ENCODE results near the gene CCDC127.
"Not testable (repeated sequence)": the region's sequence is repeated elsewhere in the genome, so short reads cannot be mapped to it uniquely, and the experiment has no call there.

CCDC127 gene

DNA sequence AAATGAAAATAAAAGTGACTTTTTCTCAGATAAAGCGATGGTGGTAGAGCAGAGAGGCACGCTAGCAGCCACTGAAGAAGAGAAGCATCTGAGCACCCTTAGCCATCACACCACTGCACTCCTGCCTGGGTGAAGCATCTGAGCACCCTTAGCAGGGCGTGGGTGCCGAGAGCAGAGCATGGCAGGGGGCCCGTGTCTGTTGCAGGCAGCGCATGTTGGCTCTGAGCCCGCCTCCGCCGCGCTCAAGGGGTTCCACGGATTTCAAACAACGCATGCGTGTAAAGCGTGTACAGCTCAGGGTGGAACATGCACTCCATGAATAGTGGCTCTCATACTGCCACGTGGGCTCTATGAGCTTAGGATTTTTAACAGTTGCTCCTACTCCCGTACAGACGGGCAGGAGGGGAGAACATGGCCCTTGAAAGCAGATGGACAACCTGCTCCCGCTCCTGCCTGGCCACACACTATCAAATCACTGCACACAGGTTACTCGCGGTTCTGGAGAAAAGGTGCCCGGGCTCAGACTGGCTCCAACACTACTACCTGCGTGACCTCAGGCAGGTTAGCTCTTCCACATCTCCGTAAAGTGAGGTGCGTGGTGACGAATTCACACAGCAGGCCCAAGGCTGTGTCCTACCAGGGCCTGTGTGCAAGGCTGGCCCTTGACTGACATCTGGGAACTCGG lies 14.6 kb downstream of the CCDC127 start:
- no peak for DNase-seq (ENCODE audit: low read depth)

DNA sequence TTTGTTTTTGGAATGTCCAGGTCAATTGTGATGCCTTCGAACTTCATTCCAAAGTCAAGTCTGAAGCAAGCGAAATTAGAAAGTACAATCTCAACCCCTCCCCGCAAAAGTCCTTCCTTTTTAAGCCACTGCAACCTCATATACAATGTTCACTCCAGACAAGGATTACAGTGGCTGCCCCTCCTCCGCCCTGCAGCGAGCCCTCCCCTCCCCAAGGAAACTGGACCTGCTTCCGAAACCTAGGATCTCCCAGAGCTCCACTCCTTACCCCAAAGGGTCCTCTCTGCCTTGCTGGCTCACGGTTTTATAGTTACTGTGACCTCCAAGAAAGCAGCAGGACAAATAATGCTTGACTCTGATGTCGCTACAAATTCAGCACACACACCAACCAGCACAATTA lies 16.3 kb downstream of the CCDC127 start:
- DNase-seq (ENCODE audit: low read depth), result no peak

DNA sequence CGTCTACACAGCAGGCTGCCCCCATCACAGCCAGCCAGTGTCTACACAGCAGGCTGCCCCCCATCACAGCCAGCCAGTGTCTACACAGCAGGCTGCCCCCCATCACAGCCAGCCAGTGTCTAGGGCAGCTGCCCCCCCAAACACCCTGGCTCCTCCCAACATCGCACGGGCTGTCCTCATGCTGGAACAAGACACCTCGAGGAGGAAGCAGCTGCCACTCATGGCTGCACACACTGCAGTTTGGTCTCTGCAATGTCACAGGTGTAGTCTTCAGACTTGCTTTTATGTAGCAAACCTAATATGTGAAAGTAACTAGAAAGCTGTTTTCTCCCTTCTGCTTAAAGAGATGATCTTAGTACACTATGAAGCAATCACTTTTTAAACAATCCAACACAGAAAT lies 17.0 kb downstream of the CCDC127 start:
- DNase-seq (ENCODE audit: low read depth), result no peak

DNA sequence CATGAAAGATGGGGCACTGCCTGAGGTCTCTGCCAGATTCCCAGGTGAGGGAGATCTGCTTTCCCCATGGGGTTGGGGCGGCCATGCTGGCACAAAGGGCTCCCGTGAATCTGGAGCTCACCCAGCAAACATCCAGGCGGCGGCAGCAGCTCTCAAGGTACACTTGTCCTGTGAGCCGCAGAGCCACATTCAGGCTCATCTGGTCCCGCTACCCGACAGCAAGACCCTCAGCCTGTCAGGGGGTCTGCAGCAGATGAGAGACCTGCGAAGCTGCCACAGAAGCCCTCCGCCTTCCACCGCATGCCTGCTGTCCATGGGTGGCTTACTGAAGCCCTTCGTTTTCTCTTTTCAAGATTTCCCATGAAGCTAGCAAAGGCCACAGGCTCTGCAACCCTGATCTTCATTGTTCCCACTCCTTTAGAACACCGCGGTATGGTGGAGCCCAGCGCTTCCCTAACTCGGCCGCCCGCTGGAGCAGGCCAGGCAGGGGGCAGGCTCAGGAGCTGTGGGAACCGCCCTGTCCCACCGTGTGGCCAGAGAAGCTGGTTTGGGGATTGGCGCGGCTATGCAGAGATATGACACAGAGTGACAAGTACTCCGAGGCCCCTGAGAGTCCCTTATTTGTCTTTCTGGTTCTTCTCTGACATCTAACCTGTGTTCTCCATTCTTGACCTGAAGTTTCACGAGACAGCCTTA lies 17.9 kb downstream of the CCDC127 start:
- DNase-seq (ENCODE audit: low read depth), result no peak

DNA sequence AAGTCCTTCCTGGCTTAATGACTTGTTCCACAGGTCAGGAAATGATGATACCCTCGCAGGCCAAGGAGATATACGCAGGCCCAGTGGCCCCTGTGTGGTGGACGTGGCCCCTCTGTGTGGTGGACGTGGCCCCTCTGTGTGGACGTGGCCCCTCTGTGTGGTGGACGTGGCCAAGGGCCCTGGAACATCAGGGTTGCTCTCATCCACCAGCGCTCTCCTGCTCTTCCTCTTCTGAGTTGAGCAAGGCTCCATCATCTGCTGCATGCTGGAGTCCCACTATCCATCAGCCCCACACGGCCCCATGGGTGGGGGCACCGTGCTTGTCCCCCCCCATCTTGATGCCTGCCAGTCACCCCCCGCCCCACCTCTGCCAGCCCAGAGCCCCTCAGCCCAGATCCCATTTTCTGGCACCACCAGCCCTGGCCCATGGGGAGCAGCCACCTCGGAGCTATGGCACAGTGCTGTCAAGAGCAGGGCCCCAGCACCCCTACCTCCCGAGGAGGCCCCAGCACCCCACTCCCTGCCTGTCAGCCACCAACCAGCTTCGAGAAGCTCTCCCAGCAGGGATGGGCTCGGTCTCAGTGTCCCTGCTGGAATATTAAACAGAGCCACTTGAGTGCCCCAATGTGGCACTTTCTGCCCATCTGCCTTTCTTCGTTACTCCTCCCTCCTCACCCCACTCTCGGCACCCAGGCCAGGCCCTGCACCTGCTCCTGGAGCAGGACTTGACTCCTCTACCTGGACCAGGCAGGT lies 18.6 kb downstream of the CCDC127 start:
- no peak for DNase-seq (ENCODE audit: low read depth)

DNA sequence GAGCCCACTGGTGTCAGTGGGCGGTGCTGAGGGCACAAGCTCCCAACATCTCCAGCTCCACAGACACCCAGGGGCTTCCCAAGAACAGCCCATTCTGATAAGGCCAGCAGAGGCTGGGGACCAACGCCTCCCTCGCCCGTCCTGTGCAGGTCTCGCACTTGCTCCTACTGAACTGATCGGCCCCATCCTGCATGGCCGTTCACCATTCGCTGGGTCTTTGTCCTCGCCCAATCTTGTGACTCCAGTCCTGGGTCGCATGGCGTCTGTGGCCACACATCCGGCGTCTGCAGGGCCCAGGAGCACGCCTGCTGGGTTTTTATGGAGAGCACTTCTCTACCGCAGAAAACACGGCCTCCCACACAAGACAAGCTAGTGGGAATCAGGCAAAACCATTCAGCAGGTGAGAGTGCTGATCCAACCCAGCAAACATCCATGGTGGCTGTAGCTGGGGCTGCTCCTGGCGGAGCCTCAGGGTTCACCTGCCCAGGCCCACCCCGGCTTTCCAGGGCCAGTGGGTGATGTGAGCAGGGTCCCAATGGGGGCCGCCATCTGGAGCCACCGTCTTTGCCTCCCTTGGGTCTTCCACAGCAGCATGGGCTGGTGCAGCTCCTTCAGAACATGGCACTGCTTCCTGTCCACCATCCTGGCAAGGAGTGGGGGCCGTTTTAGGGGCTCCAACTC lies 19.3 kb downstream of the CCDC127 start:
- DNase-seq (ENCODE audit: low read depth), result no peak

DNA sequence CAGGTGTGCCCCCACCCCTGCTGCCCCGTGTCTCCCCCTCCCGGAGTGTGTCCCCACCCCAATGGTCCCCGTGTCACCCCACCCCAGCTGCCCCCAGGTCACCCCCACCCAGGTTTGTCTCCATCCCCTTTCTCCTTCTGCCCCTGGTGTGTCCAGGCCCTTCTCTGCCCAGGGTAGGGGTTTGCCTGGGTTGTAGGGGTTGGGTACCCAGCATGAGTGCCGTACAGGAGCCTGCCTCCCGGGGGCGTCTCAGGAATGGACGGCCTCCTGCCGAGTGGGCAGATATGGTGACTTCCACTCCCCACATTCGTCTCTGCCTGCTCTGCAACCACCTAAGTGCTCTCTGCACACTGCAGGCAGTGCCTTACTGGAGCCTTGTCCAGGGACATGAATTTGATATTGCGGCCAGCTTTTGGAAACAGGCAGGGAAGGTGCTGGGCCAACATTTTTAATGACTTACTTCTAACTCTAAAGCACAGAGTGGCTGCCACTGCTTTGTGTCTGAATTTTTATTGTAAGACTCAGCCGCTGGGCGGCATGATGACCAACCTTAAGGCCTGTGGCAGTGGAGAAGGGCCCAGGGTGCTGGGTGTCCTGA lies 20.0 kb downstream of the CCDC127 start:
- DNase-seq (ENCODE audit: low read depth), result no peak

DNA sequence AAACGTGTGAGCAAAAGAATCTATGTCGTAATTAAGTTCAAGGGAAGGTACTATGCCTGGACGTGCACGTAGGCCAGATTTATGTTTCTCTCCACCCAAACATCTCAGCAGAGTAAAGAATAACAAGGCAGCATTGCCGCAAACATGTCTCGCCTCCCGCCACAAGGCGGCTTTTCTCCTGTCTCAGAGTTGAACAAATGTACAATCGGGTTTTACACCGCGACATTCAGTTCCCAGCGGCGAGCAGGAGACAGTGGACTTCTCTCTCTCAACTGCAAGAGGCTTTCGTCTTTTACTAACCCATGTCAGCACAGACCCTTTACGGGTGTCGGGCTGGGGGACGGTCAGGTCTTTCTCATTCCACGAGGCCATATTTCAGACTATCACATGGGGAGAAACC lies 20.9 kb downstream of the CCDC127 start:
- not testable (repeated sequence) for DNase-seq (ENCODE audit: low read depth)

DNA sequence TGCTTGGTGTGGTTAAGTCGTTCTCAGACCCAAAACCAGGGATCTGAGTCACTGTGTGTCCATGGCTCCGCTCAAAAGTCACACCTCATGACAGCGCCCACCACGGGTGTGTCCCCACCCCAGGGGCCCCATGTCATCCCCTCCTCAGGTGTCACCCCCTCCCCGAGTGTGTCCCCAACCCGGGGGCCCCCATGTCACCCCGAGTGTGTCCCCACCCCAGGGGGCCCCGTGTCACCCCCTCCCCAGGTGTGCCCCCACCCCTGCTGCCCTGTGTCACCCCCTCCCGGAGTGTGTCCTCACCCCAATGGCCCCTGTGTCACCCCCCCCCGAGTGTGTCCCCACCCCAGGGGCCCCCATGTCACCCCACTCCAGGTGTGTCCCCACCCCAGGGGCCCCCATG lies 21.6 kb downstream of the CCDC127 start:
- no peak for DNase-seq (ENCODE audit: low read depth)

DNA sequence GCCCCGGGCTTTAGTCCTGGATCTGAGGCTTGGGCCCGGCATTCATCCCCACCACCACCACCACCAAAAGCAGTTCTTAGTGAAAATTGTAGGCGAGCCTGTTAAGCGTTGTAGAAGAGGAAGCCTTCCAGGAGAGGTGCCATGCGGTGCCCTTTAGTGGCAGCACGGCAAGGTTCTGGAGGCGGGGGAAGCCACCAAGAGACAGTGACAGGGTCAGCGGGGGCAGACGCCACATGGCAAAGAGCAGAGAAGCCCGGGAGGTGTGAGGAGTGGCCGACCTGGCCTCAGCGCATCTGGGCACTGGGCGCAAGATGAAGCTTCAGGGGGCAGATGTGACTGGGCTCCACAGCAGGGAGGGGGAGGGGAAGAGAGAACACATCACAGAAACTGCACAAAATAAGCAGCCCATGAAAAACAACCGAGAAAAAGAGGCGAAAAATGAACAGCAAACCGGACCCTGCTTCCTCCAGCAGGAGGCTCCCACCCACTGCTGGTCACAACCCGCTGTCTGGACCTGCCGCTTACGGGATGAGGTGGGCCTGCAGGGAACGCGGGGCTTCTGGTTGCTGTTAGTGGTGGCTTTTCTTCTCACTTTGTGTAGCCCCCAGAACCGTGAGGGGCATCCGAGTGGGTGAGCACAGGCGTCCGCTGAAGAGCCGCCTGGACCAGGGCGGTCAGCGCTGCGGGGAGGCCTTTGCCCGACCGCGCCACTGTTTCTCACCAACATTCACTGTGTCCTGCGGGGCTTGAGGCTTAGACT lies 22.4 kb downstream of the CCDC127 start:
- no peak for DNase-seq (ENCODE audit: low read depth)

DNA sequence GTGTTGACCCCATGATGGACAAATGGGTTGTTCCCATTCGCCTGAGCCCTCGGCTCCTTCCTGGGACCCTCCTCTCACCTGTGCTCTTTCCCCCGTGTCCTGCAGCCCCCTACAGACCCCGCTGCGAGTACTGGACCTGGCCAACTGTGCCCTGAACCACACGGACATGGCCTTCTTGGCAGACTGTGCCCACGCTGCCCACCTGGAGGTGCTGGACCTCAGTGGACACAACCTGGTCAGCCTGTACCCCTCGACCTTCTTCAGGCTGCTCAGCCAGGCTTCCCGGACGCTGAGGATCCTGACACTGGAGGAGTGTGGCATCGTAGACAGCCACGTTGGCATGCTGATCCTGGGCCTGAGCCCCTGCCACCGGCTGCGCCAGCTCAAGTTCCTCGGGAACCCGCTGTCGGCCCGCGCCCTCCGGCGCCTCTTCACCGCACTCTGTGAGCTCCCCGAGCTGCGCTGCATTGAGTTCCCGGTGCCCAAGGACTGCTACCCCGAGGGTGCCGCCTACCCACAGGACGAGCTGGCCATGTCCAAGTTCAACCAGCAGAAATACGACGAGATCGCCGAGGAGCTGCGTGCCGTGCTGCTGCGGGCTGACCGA lies 23.2 kb downstream of the CCDC127 start:
- no peak for DNase-seq (ENCODE audit: low read depth)

DNA sequence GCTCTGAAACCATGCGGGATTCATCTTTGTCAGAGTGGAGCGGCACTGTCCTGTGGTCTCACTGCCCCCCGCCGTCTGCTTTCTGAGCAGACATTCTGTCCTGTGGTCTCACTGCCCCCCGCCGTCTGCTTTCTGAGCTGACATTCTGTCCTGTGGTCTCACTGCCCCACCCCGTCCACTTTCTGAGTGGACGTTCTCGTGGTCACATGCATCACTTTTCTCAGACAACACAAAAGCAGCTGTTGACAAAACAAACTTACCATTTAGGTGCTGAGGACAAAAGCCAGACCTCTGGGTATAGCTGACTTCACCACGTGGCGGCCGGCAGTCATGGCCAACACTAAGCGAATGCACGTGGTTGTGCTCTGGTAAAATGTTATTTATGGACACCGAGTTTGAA lies 23.9 kb downstream of the CCDC127 start:
- no peak for DNase-seq (ENCODE audit: low read depth)

DNA sequence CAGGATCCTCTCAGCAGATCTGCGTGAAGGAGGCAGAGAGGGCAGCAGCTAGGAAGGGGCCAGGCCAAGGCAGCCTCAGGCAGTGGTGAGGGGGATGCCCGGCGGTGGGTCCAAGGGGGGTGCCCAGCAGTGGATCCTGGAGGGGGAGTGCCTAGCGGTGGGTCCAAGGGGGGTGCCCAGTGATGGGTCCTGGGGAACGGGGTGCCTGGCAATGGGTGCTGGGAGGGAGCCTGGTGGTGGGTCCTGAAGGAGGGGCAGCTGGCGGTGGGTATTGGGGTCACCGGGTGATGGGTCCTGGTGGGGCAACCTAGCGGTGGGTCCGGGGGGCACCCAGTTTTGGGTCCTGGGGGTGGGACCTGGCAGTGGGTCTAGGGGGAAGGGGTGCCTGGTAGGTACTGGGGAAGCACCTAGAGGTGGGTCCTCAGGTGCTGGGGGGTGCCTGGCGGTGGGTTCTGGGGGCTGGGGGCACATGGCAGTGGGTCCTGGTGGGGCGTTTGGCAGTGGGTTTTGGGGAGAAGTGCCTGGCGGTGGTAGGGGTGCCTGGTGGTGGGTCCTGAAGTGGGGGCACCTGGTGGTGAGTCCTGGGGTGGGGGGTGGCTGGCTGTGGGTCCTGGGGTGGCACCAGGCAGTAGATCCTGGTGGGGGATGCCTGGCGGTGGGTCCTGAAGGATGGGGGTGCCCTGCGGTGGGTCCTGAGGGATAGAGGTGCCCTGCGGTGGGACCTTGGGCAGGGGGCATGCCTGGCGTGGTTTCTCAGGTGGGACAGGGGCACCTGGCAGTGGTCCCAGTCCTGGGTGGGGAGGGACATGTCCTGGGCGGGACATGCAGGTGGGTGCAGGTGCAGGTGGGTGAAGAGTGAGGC lies 24.8 kb downstream of the CCDC127 start:
- DNase-seq (ENCODE audit: low read depth), result no peak

DNA sequence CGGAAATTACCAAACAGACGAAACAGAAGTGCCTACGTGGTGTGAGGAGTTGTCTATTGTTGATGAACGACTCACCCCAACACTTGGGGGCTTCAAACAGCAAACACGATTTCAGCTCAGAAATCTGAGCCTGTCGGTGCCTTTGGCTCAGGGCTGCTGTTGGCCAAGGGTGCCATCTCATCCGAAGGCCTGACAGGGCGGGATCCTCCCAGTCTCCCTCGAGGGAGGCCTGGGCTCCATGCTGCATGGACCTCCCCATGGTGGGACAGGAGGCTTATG lies 25.3 kb downstream of the CCDC127 start:
- no peak for DNase-seq (ENCODE audit: low read depth)

DNA sequence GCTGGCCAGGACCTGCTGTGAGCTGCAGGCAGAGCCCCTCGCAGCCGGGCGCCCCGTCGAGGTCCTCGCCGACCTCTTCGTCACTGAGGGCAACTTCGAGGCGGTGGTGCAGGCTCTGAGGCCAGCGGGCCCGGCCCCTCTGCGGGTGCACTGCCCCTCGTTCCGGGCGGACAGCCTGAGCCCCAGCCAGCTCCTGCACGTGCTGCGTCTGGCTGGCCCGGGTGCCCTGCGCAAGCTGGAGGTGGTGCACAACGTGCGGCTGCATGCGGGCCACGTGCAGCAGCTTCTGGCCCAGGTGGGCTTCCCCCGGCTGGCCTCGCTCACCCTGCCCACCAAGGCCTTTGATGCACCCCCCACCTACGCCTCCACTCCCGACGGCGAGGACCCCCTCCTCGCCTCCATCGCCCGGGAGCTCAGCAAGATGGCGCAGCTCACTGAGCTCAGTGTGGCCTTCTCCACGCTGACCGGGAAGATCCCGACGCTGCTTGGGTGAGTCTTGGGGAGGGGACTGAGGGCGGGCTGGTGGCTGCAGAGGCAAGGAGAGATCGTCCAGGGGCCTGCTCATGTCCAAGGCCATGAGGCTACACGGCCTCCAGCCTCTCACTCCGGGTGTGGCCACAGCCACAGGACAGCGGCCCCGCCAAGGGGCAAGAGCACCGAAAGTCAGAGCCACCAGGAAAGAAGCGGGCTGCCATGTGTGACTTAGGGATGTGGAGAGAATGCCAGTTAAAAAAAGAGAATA lies 25.8 kb downstream of the CCDC127 start:
- DNase-seq (ENCODE audit: low read depth), result no peak

DNA sequence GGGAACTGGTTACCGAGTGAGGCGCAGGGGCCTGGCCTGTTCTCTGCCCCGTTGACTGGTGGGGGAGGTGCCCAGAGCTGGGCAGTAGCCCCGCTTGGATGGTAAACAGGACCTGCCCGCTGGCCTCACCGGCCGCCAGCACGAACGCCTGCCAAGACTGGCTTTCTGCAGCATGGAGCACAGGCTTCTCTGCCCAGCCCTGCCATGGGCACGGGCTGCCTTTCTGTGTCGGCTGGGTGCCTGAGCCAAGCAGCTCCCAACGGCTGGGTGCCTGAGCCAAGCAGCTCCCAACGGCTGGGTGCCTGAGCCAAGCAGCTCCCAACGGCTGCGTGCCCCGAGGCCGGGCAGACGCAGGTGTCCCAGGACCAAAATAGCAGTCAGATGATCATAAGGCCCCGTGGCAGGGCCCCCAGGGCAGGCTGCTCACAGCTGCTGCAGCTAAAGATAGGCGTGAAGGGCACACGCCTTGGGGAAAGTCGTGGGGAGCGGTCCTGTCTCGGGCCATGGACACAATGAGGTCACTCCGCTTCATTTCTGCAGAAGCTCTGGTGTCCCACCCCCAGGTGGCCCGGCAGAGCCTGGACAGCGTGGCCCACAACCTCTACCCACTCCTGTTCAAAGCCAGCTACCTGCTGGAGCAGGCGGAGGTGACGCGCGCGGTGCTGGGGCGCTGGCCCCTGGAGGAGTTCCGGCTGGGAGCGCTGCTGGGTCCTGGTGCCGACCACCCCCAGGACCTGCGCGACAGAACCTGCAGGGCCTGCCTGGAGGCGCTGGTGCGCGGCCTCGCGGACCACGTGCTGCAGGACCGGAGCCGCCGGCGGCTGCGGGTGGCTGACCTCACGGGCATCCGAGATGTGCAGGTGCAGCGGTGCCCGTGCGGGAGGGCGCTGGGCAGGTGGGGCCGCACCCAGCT lies 26.7 kb downstream of the CCDC127 start, which contains the start of gene LRRC14B:
LRRC14B (plus strand) TSS at position 460 of the 913 bp plus-strand sequence; CDS start at position 504, 44 bp downstream.
- no peak for DNase-seq (ENCODE audit: low read depth)

DNA sequence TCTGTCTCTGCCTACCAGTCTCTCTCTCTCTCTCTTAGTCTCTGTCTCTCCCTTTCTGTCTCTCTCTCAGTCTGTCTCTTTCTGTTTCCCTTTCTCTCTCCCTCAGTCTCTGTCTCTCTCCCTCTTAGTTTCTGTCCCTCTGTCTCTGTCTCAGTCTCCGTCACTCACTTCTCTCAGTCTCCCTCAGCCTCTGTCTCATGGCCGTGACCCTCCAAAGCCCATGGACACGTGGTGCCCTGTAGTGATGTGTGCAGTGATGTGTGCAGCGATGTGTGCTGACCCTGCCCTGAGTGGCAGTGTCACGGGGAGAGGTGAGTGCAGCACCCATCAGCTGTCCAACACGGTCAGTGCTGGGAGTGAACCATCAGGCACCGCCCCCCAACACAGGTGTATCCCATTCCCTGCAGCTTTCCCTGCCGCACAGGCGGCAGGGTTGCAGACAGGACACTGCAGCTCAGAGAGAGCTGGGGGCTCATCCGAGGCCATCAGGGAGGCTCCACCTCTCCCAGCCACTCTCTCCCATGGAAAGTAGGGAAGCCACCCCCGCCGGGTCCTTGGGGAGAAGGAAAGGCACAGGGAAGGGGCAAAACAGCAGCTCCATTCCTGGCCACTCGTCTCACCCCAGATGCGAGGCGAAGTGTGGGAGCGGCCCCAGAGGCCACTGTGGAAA lies 27.5 kb downstream of the CCDC127 start:
- no peak for DNase-seq (ENCODE audit: low read depth)

DNA sequence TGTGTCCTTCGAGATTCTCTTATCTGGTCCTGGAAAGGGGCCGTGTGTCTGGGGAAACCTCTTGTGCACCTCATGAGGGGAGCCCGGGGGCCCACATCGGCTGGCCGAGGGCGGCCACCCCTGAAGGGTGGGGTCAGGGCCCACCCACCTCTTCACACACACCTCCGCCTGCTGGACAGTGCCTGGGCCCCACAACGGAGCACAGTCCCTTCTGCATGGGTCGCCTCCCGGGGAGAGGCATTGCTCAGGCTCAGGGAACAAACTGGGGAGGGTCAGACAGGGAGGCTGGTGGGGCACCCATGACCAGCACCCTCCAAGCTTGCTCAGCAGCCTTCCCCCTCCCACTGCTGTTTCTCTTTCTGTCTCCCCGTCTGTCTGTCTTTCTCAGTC lies 28.0 kb downstream of the CCDC127 start:
- no peak for DNase-seq (ENCODE audit: low read depth)
